ENCODE results near the gene CST3.

CST3 gene

DNA sequence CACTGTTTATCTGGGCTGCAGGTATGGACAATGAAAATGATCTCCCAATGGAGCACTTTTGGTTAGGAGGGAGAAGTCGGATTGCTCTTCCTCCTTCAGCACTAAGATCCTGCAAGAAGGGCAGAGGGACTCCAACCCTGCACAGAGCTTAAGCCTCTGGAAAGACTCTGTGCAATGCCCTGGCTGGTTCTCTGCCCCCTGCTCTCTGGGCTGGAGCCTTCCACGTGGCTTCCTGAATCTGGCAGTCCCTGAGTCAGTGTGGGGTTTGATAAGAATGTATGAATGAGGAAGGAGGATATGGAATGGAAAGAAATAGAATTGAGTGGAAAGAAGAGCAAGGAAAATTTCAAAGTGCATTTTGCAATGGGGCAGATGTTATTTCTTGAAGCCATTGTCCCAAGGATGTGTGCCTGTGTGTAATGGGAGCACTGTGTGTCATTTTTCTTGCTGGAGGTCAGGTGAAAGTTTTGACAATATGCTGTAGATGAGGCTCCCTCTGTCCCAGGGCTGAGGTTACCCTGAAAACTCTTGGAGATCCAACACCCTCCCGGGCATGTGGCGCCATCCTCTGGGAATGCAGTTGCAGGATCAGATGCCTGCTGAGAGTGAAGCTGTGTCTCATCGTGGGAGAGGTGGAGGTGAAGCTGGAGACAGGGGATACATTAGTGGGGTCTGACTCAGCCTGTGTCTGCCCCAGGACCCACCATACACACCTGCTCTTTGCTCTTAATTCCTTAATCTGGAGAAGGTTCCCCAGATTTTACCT lies 53.1 kb downstream of the CST3 start:
- TF ChIP-seq, protein P1, sequence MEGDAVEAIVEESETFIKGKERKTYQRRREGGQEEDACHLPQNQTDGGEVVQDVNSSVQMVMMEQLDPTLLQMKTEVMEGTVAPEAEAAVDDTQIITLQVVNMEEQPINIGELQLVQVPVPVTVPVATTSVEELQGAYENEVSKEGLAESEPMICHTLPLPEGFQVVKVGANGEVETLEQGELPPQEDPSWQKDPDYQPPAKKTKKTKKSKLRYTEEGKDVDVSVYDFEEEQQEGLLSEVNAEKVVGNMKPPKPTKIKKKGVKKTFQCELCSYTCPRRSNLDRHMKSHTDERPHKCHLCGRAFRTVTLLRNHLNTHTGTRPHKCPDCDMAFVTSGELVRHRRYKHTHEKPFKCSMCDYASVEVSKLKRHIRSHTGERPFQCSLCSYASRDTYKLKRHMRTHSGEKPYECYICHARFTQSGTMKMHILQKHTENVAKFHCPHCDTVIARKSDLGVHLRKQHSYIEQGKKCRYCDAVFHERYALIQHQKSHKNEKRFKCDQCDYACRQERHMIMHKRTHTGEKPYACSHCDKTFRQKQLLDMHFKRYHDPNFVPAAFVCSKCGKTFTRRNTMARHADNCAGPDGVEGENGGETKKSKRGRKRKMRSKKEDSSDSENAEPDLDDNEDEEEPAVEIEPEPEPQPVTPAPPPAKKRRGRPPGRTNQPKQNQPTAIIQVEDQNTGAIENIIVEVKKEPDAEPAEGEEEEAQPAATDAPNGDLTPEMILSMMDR (conservative IDR thresholded peaks at IDR 0.05; ENCODE audit: low read depth, low read length) = no peak

More for the DNA sequence above, 53.1 kb downstream of the CST3 start:
- Histone ChIP-seq H3K27me3 (ENCODE audit: insufficient read depth, low read depth) (no peaks in the 10 kb centered on the region), H2AFZ (ENCODE audit: low read depth) (no peak overlapping the region), H3K9ac (no peak overlapping the region), H3K4me3 (IDR thresholded peaks at IDR 0.05; ENCODE audit: insufficient read depth, low read depth, low read length) (no peak overlapping the region), H3K4me2 (no peak overlapping the region), H3K4me1 (ENCODE audit: low read depth, poor library complexity, severe bottlenecking) (no peaks in the 10 kb centered on the region), H3K79me2 (ENCODE audit: insufficient read depth, low read depth) (no peaks in the 10 kb centered on the region), H3K36me3 (ENCODE audit: insufficient read depth) (no peaks in the 10 kb centered on the region), H3K27ac (no peak overlapping the region), H4K20me1 (ENCODE audit: insufficient read depth) (no peaks in the 10 kb centered on the region)

Measured in KMS-11 (cell line).